Mammary epithelial cell (primary cell): ENCODE results near the gene ZNF221.

Source experiments
- EZH2 ChIP-seq: IDR thresholded peaks from 2 replicates; pipeline ENCODE4 v1.6.1; 2012; ENCODE audit warnings: low read length, inconsistent platforms, borderline replicate concordance
- TF ChIP-seq, protein P1 (sequence below), 2 donors: IDR thresholded peaks in 1 of 2; conservative IDR thresholded peaks in 1 of 2; 2 replicates each; pipeline ENCODE4 v1.5.1; 2011 to 2012; ENCODE audit warnings: inconsistent platforms in 2 of 2, low read length in 2 of 2, mild to moderate bottlenecking in 2 of 2, control low read depth in 1 of 2, low read depth in 1 of 2; ENCODE audit not compliant: insufficient read depth in 1 of 2; ENCODE audit errors: extremely low read depth in 1 of 2

GRCh38 chr19:43934985-43935708 is 15.9 kb upstream of the ZNF221 start, which contains the start of gene ZNF45:
- TF ChIP-seq EZH2, result no peak
- TF ChIP-seq, protein P1, sequence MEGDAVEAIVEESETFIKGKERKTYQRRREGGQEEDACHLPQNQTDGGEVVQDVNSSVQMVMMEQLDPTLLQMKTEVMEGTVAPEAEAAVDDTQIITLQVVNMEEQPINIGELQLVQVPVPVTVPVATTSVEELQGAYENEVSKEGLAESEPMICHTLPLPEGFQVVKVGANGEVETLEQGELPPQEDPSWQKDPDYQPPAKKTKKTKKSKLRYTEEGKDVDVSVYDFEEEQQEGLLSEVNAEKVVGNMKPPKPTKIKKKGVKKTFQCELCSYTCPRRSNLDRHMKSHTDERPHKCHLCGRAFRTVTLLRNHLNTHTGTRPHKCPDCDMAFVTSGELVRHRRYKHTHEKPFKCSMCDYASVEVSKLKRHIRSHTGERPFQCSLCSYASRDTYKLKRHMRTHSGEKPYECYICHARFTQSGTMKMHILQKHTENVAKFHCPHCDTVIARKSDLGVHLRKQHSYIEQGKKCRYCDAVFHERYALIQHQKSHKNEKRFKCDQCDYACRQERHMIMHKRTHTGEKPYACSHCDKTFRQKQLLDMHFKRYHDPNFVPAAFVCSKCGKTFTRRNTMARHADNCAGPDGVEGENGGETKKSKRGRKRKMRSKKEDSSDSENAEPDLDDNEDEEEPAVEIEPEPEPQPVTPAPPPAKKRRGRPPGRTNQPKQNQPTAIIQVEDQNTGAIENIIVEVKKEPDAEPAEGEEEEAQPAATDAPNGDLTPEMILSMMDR (conservative IDR thresholded peaks at IDR 0.05 in 1 of 2, IDR thresholded peaks at IDR 0.05 in 1 of 2; ENCODE audit: extremely low read depth in 1 of 2, insufficient read depth in 1 of 2, low read depth in 1 of 2, low read length in 2 of 2), result no peak
